AG09319 (cell line): ENCODE data around the gene BTK.
"Not testable (repeated sequence)": the region's sequence is repeated elsewhere in the genome, so short reads cannot be mapped to it uniquely, and the experiment has no call there.

Experiments
- DNase-seq: peaks from one replicate; pipeline ENCODE4 v3.0.0-alpha.2; 2010; ENCODE audit warnings: low read depth; ENCODE audit errors: extremely low read depth
- CTCF ChIP-seq: IDR thresholded peaks from 2 replicates; pipeline ENCODE4 v1.5.1; 2011; ENCODE audit warnings: low read depth, mild to moderate bottlenecking, inconsistent platforms, low read length, moderate library complexity

BTK gene

GRCh38 chrX:101337776-101338271 lies 48.2 kb downstream of the BTK start:
- TF ChIP-seq CTCF, result no peak
- DNase-seq, result no peak

GRCh38 chrX:101334310-101334709 lies 51.7 kb downstream of the BTK start:
- DNase-seq, result not testable (repeated sequence)

GRCh38 chrX:101326600-101326999 lies 59.4 kb downstream of the BTK start:
- not testable (repeated sequence) for DNase-seq

GRCh38 chrX:101303790-101304189 lies 82.2 kb downstream of the BTK start:
- no peak for DNase-seq
- no peak for TF ChIP-seq CTCF
